Ovary (tissue), 3 donors: ENCODE results near the gene LPIN3.

Experiments used
- EP300 ChIP-seq: sonication (generic); formaldehyde crosslinking; IDR thresholded peaks from one replicate; pipeline ENCODE4 v1.6.1; 2017; ENCODE audit warnings: antibody characterized with exemption
- POLR2A ChIP-seq: fragments of 450-650 bp; IDR thresholded peaks from one replicate; pipeline ENCODE4 v1.6.1; 2017; ENCODE audit warnings: antibody characterized with exemption, mild to moderate bottlenecking, moderate library complexity
- TF ChIP-seq, protein P1 (sequence below), 3 donors: fragments of 450-650 bp in 2 of 3; fragments of 200-600 bp in 1 of 3; IDR thresholded peaks; one replicate each; pipeline versions ENCODE4 v1.5.1 to v1.8.0; 2016 to 2022; ENCODE audit warnings: antibody characterized with exemption in 3 of 3, mild to moderate bottlenecking in 1 of 3
- donor health status: DM: no; HTN: no; CAD: no.

DNA sequence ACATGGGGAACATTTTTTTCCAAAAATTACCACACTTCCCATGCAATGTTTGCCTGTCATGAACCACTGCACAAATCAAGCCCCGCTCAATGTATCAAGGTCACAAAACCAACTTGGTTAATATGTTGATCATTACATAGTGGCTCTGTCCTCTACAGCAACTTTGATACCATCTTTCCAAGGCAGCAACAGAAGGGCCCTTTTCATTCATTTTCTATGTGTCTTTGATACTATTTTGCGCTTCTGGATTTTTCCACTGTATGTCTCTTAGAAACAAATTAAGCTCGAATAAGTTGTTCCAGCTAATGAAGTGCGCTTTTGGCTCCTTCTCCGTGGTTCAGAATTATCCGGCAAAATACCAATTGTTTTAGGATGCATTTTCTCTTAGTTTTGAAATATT lies 24.6 kb upstream of the LPIN3 start:
- TF ChIP-seq, protein P1, sequence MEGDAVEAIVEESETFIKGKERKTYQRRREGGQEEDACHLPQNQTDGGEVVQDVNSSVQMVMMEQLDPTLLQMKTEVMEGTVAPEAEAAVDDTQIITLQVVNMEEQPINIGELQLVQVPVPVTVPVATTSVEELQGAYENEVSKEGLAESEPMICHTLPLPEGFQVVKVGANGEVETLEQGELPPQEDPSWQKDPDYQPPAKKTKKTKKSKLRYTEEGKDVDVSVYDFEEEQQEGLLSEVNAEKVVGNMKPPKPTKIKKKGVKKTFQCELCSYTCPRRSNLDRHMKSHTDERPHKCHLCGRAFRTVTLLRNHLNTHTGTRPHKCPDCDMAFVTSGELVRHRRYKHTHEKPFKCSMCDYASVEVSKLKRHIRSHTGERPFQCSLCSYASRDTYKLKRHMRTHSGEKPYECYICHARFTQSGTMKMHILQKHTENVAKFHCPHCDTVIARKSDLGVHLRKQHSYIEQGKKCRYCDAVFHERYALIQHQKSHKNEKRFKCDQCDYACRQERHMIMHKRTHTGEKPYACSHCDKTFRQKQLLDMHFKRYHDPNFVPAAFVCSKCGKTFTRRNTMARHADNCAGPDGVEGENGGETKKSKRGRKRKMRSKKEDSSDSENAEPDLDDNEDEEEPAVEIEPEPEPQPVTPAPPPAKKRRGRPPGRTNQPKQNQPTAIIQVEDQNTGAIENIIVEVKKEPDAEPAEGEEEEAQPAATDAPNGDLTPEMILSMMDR (IDR thresholded peaks at IDR 0.05), result no peak
- TF ChIP-seq EP300 (no peak), POLR2A (no peak)
